Gastroesophageal sphincter (tissue), 3 donors: ENCODE results near the gene TCF25.

ENCODE experiments used
- CTCF ChIP-seq, 4 experiments: fragments of 200-600 bp in 2 of 4; fragments of 450-650 bp in 2 of 4; sonication (generic) in 1 of 4; IDR thresholded peaks; one replicate each; pipeline ENCODE4 v1.5.1; 2017 to 2019; ENCODE audit warnings: antibody characterized with exemption in 4 of 4, mild to moderate bottlenecking in 2 of 4, moderate library complexity in 2 of 4
- POLR2A ChIP-seq, 2 donors: fragments of 450-650 bp; IDR thresholded peaks; one replicate each; pipeline ENCODE4 v1.6.1; 2017; ENCODE audit warnings: antibody characterized with exemption in 2 of 2, mild to moderate bottlenecking in 2 of 2, moderate library complexity in 1 of 2

DNA sequence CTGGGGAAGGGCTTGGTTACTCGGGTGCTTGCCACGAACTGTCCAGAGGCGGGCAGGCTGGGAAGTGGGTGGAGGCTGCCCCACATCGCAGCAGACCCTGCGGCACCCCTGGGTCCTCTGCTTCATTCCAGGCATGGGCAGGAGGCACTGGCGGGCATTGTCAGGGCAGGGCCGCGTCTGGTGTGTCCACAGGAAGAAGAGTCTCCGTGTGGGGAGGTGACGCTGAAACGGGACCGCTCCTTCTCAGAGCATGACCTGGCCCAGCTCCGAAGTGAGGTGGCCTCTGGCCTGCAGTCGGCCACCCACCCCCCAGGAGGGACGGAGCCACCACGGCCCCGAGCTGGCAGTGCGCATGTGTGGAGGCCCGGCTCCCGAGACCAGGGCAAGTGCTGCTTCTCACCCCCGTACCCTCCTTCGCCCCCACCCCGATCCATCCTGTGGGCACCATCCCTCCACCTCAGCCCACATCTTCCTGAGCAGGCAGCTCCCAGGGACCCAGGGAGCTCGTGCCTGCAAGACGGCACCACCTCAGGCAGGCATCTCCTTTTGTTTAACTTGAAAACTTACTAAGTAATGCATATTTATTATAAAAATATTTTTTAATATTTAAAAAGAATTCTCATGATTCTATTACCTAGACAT lies 14.3 kb upstream of the TCF25 start:
- TF ChIP-seq CTCF (IDR thresholded peaks at IDR 0.05) (no peak), POLR2A (IDR thresholded peaks at IDR 0.05) (no peak)
